ENCODE data around the gene MALSU1.

DNA sequence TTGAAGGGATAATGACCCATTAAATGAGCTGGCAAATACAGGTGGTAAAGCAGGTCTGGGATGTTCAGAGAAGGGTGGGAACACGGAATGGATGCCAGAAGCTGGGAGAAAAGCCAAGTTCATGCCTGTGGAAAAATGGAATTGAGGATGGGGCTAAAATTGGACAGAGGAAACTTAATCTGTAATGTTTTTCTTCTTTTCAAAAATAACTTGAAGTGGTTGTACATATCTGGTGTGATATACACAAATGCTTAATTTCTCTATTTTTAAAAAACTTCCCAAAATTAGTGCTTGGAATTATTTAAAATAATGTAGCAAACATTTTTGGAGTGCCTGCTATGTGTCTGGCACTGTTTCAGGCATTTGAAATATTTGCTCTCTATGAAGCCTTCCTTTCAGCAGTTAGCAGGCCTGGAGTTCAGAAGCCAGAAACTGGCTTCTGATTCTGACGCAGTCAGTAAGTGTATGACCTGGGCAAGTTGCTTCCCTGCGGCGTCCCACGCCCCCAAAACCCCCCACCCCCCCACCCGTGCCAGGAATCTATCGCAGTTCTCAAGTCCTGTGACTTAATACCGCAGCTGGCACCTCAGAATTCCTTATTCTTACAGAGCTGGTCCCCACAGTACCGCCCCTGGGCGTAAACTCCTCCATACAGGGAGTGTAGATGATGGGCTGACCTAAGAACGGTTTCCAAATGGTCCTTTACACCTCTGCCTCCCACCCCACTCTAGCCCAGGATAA, 828 bp upstream of the MALSU1 start:
- TF ChIP-seq, protein P1, sequence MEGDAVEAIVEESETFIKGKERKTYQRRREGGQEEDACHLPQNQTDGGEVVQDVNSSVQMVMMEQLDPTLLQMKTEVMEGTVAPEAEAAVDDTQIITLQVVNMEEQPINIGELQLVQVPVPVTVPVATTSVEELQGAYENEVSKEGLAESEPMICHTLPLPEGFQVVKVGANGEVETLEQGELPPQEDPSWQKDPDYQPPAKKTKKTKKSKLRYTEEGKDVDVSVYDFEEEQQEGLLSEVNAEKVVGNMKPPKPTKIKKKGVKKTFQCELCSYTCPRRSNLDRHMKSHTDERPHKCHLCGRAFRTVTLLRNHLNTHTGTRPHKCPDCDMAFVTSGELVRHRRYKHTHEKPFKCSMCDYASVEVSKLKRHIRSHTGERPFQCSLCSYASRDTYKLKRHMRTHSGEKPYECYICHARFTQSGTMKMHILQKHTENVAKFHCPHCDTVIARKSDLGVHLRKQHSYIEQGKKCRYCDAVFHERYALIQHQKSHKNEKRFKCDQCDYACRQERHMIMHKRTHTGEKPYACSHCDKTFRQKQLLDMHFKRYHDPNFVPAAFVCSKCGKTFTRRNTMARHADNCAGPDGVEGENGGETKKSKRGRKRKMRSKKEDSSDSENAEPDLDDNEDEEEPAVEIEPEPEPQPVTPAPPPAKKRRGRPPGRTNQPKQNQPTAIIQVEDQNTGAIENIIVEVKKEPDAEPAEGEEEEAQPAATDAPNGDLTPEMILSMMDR (IDR thresholded peaks at IDR 0.05), result no peak
- TF ChIP-seq POLR2A (IDR thresholded peaks at IDR 0.05), result no peak
